IMR-90 (cell line): ENCODE data around the gene NFIA. TPM values are rescaled to one million over a fixed set of nuclear protein-coding genes. Genes with fewer than 3 reads are reported as not detected.

ENCODE experiments used
- ATAC-seq: fragments of 200-7000 bp; cut with Tn5 transposase; 2 replicates; pipeline ENCODE4 v1.9.1; 2020; ENCODE audit warnings: low read depth, mild to moderate bottlenecking, moderate library complexity
- BruUV-seq: library from RNA; stranded (reverse); fragments of 400-500 nt; replicated peaks from 2 replicates; lab custom pipeline; 2021; lab: Mats Ljungman, UMichigan
- CTCF ChIA-PET: fragments of 300-600 bp; formaldehyde crosslinking; extraction: SDS; loops from one replicate; lab custom pipeline; 2021; ENCODE audit warnings: antibody characterized with exemption; lab: Yijun Ruan, JAX
- POLR2A ChIA-PET: fragments of 300-600 bp; sonication (Branson Sonifier 250); formaldehyde crosslinking; loops from one replicate; lab custom pipeline; 2022; ENCODE audit warnings: antibody characterized with exemption; ENCODE audit not compliant: unreplicated experiment; lab: Charles Lee
- DNase-seq: peaks from one replicate; pipeline ENCODE4 v3.0.0; 2013
- H2AFZ ChIP-seq: replicated peaks from 2 replicates; pipeline ENCODE3; 2013; ENCODE audit warnings: low read length, mild to moderate bottlenecking; ENCODE audit not compliant: poor library complexity
- H2AK5ac ChIP-seq: 2 replicates; pipeline ENCODE4 v1.6.1; 2013; ENCODE audit warnings: low read depth, low read length, inconsistent platforms
- H2AK9ac ChIP-seq: replicated peaks from 2 replicates; pipeline ENCODE3; 2013; ENCODE audit warnings: mild to moderate bottlenecking, low read depth, low read length, moderate library complexity; ENCODE audit not compliant: poor library complexity
- H2BK120ac ChIP-seq: 2 replicates; pipeline ENCODE4 v1.6.1; 2013; ENCODE audit warnings: low read depth, low read length, inconsistent platforms
- H2BK15ac ChIP-seq: 3 replicates; pipeline ENCODE4 v1.6.1; 2013; ENCODE audit warnings: low read depth, low read length, inconsistent platforms
- H2BK20ac ChIP-seq: 2 replicates; pipeline ENCODE4 v1.6.1; 2013; ENCODE audit warnings: low read depth, mild to moderate bottlenecking, inconsistent platforms, low read length, moderate library complexity
- H2BK5ac ChIP-seq: 2 replicates; pipeline ENCODE4 v1.6.1; 2013; ENCODE audit warnings: mild to moderate bottlenecking, low read depth, low read length, inconsistent platforms; ENCODE audit not compliant: poor library complexity, severe bottlenecking
- H3K14ac ChIP-seq: replicated peaks from 2 replicates; pipeline ENCODE4 v1.6.1; 2013; ENCODE audit warnings: low read depth, low read length, inconsistent platforms
- H3K18ac ChIP-seq: 2 replicates; pipeline ENCODE4 v1.6.1; 2013; ENCODE audit warnings: low read depth, low read length, control low read depth
- H3K23ac ChIP-seq: 2 replicates; pipeline ENCODE4 v1.6.1; 2013; ENCODE audit warnings: low read depth, low read length, inconsistent platforms
- H3K27ac ChIP-seq: 2 replicates; pipeline ENCODE4 v1.5.1; 2013; ENCODE audit warnings: mild to moderate bottlenecking, control low read depth, low read length; ENCODE audit not compliant: insufficient read depth
- H3K27me3 ChIP-seq: 2 replicates; pipeline ENCODE4 v1.6.1; 2013; ENCODE audit warnings: low read length; ENCODE audit not compliant: control insufficient read depth, insufficient read depth
- H3K36me3 ChIP-seq: 2 replicates; pipeline ENCODE4 v1.6.1; 2013; ENCODE audit warnings: low read length, mixed read lengths; ENCODE audit not compliant: control insufficient read depth, insufficient read depth
- H3K4ac ChIP-seq: 2 replicates; pipeline ENCODE4 v1.6.1; 2013; ENCODE audit warnings: low read depth, low read length, inconsistent platforms
- H3K4me1 ChIP-seq: 2 replicates; pipeline ENCODE4 v1.6.1; 2013; ENCODE audit warnings: low read length, mixed read lengths; ENCODE audit not compliant: control insufficient read depth, insufficient read depth
- H3K4me2 ChIP-seq: 2 replicates; pipeline ENCODE4 v1.6.1; 2013; ENCODE audit warnings: low read depth, mild to moderate bottlenecking, control low read depth, low read length, moderate library complexity
- H3K4me3 ChIP-seq: 2 replicates; pipeline ENCODE4 v1.5.1; 2013; ENCODE audit warnings: low read depth, mild to moderate bottlenecking, control low read depth, low read length, moderate library complexity; ENCODE audit not compliant: insufficient read depth
- H3K56ac ChIP-seq: 2 replicates; pipeline ENCODE4 v1.6.1; 2013; ENCODE audit warnings: low read length, inconsistent platforms; ENCODE audit not compliant: insufficient read depth; ENCODE audit errors: extremely low read depth
- H3K79me1 ChIP-seq, 2 experiments: 2 replicates each; pipeline ENCODE4 v1.6.1; 2013; ENCODE audit warnings: low read length in 2 of 2, inconsistent platforms in 1 of 2, low read depth in 1 of 2
- H3K9ac ChIP-seq: 2 replicates; pipeline ENCODE4 v1.6.1; 2013; ENCODE audit warnings: low read depth, low read length, control low read depth
- H3K9me1 ChIP-seq: 2 replicates; pipeline ENCODE4 v1.6.1; 2013; ENCODE audit warnings: low read length, inconsistent platforms; ENCODE audit not compliant: insufficient read depth
- H3K9me3 ChIP-seq: 2 replicates; pipeline ENCODE4 v1.6.1; 2013; ENCODE audit warnings: low read length; ENCODE audit not compliant: control insufficient read depth, insufficient read depth
- H4K20me1 ChIP-seq: 2 replicates; pipeline ENCODE4 v1.6.1; 2013; ENCODE audit warnings: low read length, inconsistent platforms; ENCODE audit not compliant: insufficient read depth
- H4K5ac ChIP-seq: 2 replicates; pipeline ENCODE4 v1.6.1; 2013; ENCODE audit warnings: mild to moderate bottlenecking, low read depth, low read length, control low read depth
- H4K8ac ChIP-seq, 2 experiments: 2 replicates each; pipeline ENCODE4 v1.6.1; 2013; ENCODE audit warnings: low read depth in 2 of 2, low read length in 2 of 2, control low read depth in 1 of 2, inconsistent platforms in 1 of 2
- H4K91ac ChIP-seq: 2 replicates; pipeline ENCODE4 v1.6.1; 2013; ENCODE audit warnings: low read depth, low read length, inconsistent platforms; ENCODE audit not compliant: insufficient read depth
- BHLHE40 ChIP-seq: fragments of 150-350 bp; IDR thresholded peaks from 2 replicates; pipeline ENCODE4 v1.6.1; 2016; ENCODE audit warnings: mild to moderate bottlenecking, low read depth, low read length
- CEBPB ChIP-seq: IDR thresholded peaks from 2 replicates; pipeline ENCODE4 v1.6.1; 2012; ENCODE audit warnings: low read depth, low read length, improper control_type of control experiment
- CHD1 ChIP-seq: IDR thresholded peaks from 2 replicates; pipeline ENCODE4 v1.6.1; 2012; ENCODE audit warnings: low read depth, low read length, improper control_type of control experiment
- CTCF ChIP-seq: conservative IDR thresholded peaks from 2 replicates; pipeline ENCODE4 v1.5.1; 2012; ENCODE audit warnings: mild to moderate bottlenecking, low read depth, low read length, improper control_type of control experiment
- ELK1 ChIP-seq: fragments of 150-350 bp; IDR thresholded peaks from 2 replicates; pipeline ENCODE4 v1.6.1; 2016; ENCODE audit warnings: low read depth, mild to moderate bottlenecking, low read length, moderate library complexity, borderline replicate concordance
- FOS ChIP-seq: fragments of 150-350 bp; IDR thresholded peaks from 2 replicates; pipeline ENCODE4 v1.6.1; 2016; ENCODE audit warnings: low read depth, low read length
- MAFK ChIP-seq: IDR thresholded peaks from 2 replicates; pipeline ENCODE4 v1.6.1; 2012; ENCODE audit warnings: low read depth, low read length, improper control_type of control experiment
- MAZ ChIP-seq: IDR thresholded peaks from 2 replicates; pipeline ENCODE4 v1.6.1; 2012; ENCODE audit warnings: low read depth, mild to moderate bottlenecking, low read length, improper control_type of control experiment, moderate library complexity, borderline replicate concordance
- MXI1 ChIP-seq: IDR thresholded peaks from 2 replicates; pipeline ENCODE4 v1.6.1; 2012; ENCODE audit warnings: low read depth, mild to moderate bottlenecking, low read length, moderate library complexity, borderline replicate concordance
- NFE2L2 ChIP-seq: fragments of 150-350 bp; IDR thresholded peaks from 2 replicates; pipeline ENCODE4 v1.6.1; 2016; ENCODE audit warnings: low read depth, mild to moderate bottlenecking, low read length
- POLR2A ChIP-seq: IDR thresholded peaks from 2 replicates; pipeline ENCODE4 v1.6.1; 2012; ENCODE audit warnings: mild to moderate bottlenecking, low read depth, low read length
- RAD21 ChIP-seq: IDR thresholded peaks from 2 replicates; pipeline ENCODE4 v1.6.1; 2012; ENCODE audit warnings: low read length, improper control_type of control experiment
- RCOR1 ChIP-seq: IDR thresholded peaks from 2 replicates; pipeline ENCODE4 v1.6.1; 2012; ENCODE audit warnings: mild to moderate bottlenecking, low read length, improper control_type of control experiment; ENCODE audit not compliant: insufficient replicate concordance
- RFX5 ChIP-seq: IDR thresholded peaks from 2 replicates; pipeline ENCODE4 v1.8.0; 2012; ENCODE audit warnings: low read depth, mild to moderate bottlenecking, low read length, moderate library complexity
- SMC3 ChIP-seq: fragments of 150-350 bp; IDR thresholded peaks from 2 replicates; pipeline ENCODE4 v1.6.1; 2016; ENCODE audit warnings: low read depth, mild to moderate bottlenecking, antibody characterized with exemption, low read length, moderate library complexity
- USF2 ChIP-seq: fragments of 150-350 bp; IDR thresholded peaks from 2 replicates; pipeline ENCODE4 v1.6.1; 2017; ENCODE audit warnings: mild to moderate bottlenecking, antibody characterized with exemption, low read length, low read depth
- WGBS, 2 experiments: methylation state at CpG; one replicate each; pipeline versions ENCODE4 v1.1.5 to v1.1.7; 2013; ENCODE audit warnings: missing lambda C conversion rate in 2 of 2; ENCODE audit not compliant: insufficient read length in 1 of 2; ENCODE audit errors: extremely low coverage in 2 of 2; 5-methylcytosine and 5-hydroxymethylcytosine counted together
- dilution Hi-C: fragments of 300-500 bp; cut with HindIII; formaldehyde crosslinking; loops from one replicate; pipeline ENCODE4 v1.14.3; 2018; ENCODE audit warnings: low sequenced_read_pairs; ENCODE audit not compliant: unreplicated experiment
- in situ Hi-C: fragments of 300-500 bp; cut with MboI; formaldehyde crosslinking; loops from 3 replicates; pipeline ENCODE4 v1.14.3; 2019; ENCODE audit warnings: low sequenced_read_pairs, inconsistent platforms, mixed read lengths
- intact Hi-C: fragments of 100-400 bp; cut with micrococcal nuclease; formaldehyde crosslinking; loops from 2 replicates; pipeline ENCODE4 v1.10.0; 2022
- polyA plus RNA-seq, 3 experiments: library from polyadenylated mRNA; depleted of rRNA; stranded (reverse); fragments of >200 nt; gene quantifications; 2 replicates each; pipeline ENCODE4 v1.2.3, GENCODE V29; 2012; ENCODE audit warnings: low replicate concordance in 1 of 3
- total RNA-seq: library from RNA; depleted of rRNA; stranded (reverse); fragments of >200 nt; gene quantifications from 2 replicates; pipeline ENCODE4 v1.2.3, GENCODE V29; 2012

The NFIA gene
- total and polyA plus RNA-seq, 2 of the 4 experiments (the other 2 are of a cell fraction) = 1.6 to 2.2 TPM

DNA sequence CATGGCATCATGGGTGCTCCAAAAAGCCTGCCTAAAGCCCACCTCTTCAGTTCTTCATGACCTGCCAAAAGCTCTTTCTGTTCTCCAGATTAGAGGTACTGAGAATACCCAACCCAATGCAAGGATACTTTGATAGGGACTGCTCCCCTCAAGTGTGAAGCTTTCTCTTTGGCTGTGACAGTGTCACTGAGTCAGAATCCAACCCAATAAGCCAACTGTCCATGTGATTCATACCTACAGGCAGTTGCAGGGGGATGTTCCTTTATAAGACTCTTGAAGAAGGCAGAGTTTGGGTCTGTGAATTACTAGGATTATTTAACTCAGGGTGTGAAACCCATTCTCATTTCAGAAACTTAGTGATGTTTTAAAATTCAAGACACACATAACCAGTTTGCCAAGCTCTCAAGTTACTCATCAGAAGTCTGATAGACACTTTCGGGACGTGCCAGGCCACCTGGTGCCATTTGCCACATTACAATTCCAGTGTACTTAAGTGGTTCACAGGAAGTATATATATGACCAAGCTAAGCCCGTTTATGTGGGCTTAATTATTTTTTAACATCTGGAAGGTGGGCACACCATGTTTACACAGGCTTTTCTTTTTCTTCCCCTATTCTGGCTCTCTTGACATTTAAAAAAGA, 265.8 kb downstream of the NFIA start:
- no peak overlapping the region for H3K23ac ChIP-seq
- H4K20me1 ChIP-seq = no peaks in the 10 kb centered on the region
- in situ Hi-C loops (no loop called here), dilution Hi-C loops (no loop called here), intact Hi-C loops (no loop called here)
- H3K27me3 ChIP-seq = peaks cover 7% of the 10 kb centered on the region
- no peak overlapping the region for H2BK120ac ChIP-seq
- no peak overlapping the region for H2BK20ac ChIP-seq
- no peaks in the 10 kb centered on the region for H3K4me1 ChIP-seq
- no peak overlapping the region for H3K9ac ChIP-seq
- CTCF ChIA-PET = no interaction called here
- no peak overlapping the region for H3K18ac ChIP-seq
- no peak overlapping the region for H2AK5ac ChIP-seq
- no peaks in the 10 kb centered on the region for H3K9me1 ChIP-seq
- no peak overlapping the region for H3K27ac ChIP-seq
- no peak overlapping the region for H2AFZ ChIP-seq
- no peaks in the 10 kb centered on the region for H3K79me1 ChIP-seq
- POLR2A ChIA-PET = no interaction called here
- ATAC-seq (no peak), DNase-seq (no peak)
- no peaks in the 10 kb centered on the region for H3K36me3 ChIP-seq
- H3K9me3 ChIP-seq = no peaks in the 10 kb centered on the region
- no peak overlapping the region for H2BK15ac ChIP-seq
- no peak overlapping the region for H3K4me2 ChIP-seq
- no peak overlapping the region for H4K91ac ChIP-seq
- no peak overlapping the region for H4K8ac ChIP-seq
- no peak overlapping the region for H3K14ac ChIP-seq
- TF ChIP-seq FOS (no peak), CHD1 (no peak), RCOR1 (no peak), USF2 (no peak), RFX5 (no peak), MXI1 (no peak), MAZ (no peak), SMC3 (no peak), POLR2A (no peak), BHLHE40 (no peak), RAD21 (no peak), MAFK (no peak), NFE2L2 (no peak), ELK1 (no peak), CTCF (no peak), CEBPB (no peak)
- no peak overlapping the region for H3K4ac ChIP-seq
- no peak overlapping the region for H2BK5ac ChIP-seq
- no TSS peak for BruUV-seq
- H3K56ac ChIP-seq = no peak overlapping the region
- no CpG with 5 or more reads among the region's 3 CpGs for WGBS, 2 experiments
- H4K5ac ChIP-seq = no peak overlapping the region
- no peak overlapping the region for H3K4me3 ChIP-seq
- H2AK9ac ChIP-seq = no peak overlapping the region
